Endodermal cell (in vitro differentiated cells): ENCODE data around the gene RRP8. TPM values are rescaled to one million over a fixed set of nuclear protein-coding genes. Genes with fewer than 3 reads are reported as not detected.

ENCODE experiments used
- DNase-seq: peaks from one replicate; pipeline ENCODE4 v3.0.0-alpha.2; 2017
- H3K27ac ChIP-seq: 2 replicates; pipeline ENCODE4 v1.5.1; 2013; ENCODE audit warnings: mild to moderate bottlenecking, low read depth, low read length, moderate library complexity
- H3K27me3 ChIP-seq: 2 replicates; pipeline ENCODE4 v1.6.1; 2013; ENCODE audit warnings: mild to moderate bottlenecking, low read length, moderate library complexity; ENCODE audit not compliant: insufficient read depth, control insufficient read depth, poor library complexity, severe bottlenecking
- H3K36me3 ChIP-seq: 2 replicates; pipeline ENCODE4 v1.7.0; 2013; ENCODE audit warnings: mild to moderate bottlenecking, low read length, moderate library complexity; ENCODE audit not compliant: control insufficient read depth, insufficient read depth
- H3K4me1 ChIP-seq: one replicate; pipeline ENCODE4 v1.7.0; 2013; ENCODE audit warnings: low read length; ENCODE audit not compliant: control insufficient read depth, insufficient read depth
- H3K4me3 ChIP-seq: 2 replicates; pipeline ENCODE4 v1.5.1; 2013; ENCODE audit warnings: mild to moderate bottlenecking, low read length, moderate library complexity
- H3K9ac ChIP-seq: 2 replicates; pipeline ENCODE4 v1.6.1; 2013; ENCODE audit warnings: mild to moderate bottlenecking, low read length, moderate library complexity; ENCODE audit not compliant: poor library complexity, severe bottlenecking; ENCODE audit errors: extremely low read depth
- H3K9me3 ChIP-seq: 2 replicates; pipeline ENCODE4 v1.6.1; 2013; ENCODE audit warnings: mild to moderate bottlenecking, low read length, moderate library complexity; ENCODE audit not compliant: control insufficient read depth
- H3K27ac Mint-ChIP-seq: 2 replicates; pipeline ENCODE4 v1.8.0; 2020; ENCODE audit warnings: mixed read lengths
- H3K27me3 Mint-ChIP-seq: 2 replicates; pipeline ENCODE4 v1.8.0; 2021; ENCODE audit warnings: mild to moderate bottlenecking, mixed read lengths; ENCODE audit not compliant: insufficient read depth
- H3K36me3 Mint-ChIP-seq: 2 replicates; pipeline ENCODE4 v1.8.0; 2020; ENCODE audit warnings: low read depth, mixed read lengths
- H3K4me1 Mint-ChIP-seq: 2 replicates; pipeline ENCODE4 v1.8.0; 2020; ENCODE audit warnings: mixed read lengths
- H3K4me3 Mint-ChIP-seq: 2 replicates; pipeline ENCODE4 v1.8.0; 2020; ENCODE audit warnings: mild to moderate bottlenecking, moderate library complexity, mixed read lengths
- H3K9me3 Mint-ChIP-seq: 2 replicates; pipeline ENCODE4 v1.8.0; 2020; ENCODE audit warnings: mild to moderate bottlenecking, mixed read lengths
- CTCF ChIP-seq: fragments of 200-600 bp; sonication (generic); conservative IDR thresholded peaks from 2 replicates; pipeline ENCODE4 v1.5.0; 2021; ENCODE audit warnings: antibody characterized with exemption, mild to moderate bottlenecking
- WGBS, 2 experiments: methylation state at CpG; one replicate each; pipeline versions ENCODE4 v1.1.5 to v1.1.7; 2013; ENCODE audit warnings: missing lambda C conversion rate in 2 of 2, mixed read lengths in 1 of 2; ENCODE audit not compliant: insufficient coverage in 1 of 2, insufficient read length in 1 of 2; 5-methylcytosine and 5-hydroxymethylcytosine counted together
- total RNA-seq, 2 donors: library from RNA; stranded (reverse); fragmentation: NEBNext Ultra II Directional in 1 of 2; extraction: Animal tissue kit (Norgen Biotek cat#: 25700) in 1 of 2; gene quantifications; 2 replicates in 1 of 2; 3 replicates in 1 of 2; pipeline ENCODE4 v1.2.1, GENCODE V29; 2021

Gene RRP8
- total RNA-seq, 2 donors from 2014 or later = 11.0 to 12.8 TPM

GRCh38 chr11:6646071-6646470 lies 42.7 kb upstream of the RRP8 start:
- WGBS, 2 experiments = 94 to 96% methylated on average over 12 of the region's 12 CpGs
- Mint-ChIP-seq H3K9me3 (no peaks in the 10 kb centered on the region), H3K27me3 (no peaks in the 10 kb centered on the region), H3K27ac (no peak overlapping the region), H3K36me3 (no peaks in the 10 kb centered on the region), H3K4me1 (no peaks in the 10 kb centered on the region), H3K4me3 (no peak overlapping the region)
- Histone ChIP-seq H3K4me3 (no peak overlapping the region), H3K9me3 (no peaks in the 10 kb centered on the region), H3K27me3 (no peaks in the 10 kb centered on the region), H3K36me3 (peaks cover 3% of the 10 kb centered on the region), H3K27ac (no peak overlapping the region), H3K9ac (no peak overlapping the region), H3K4me1 (no peaks in the 10 kb centered on the region)
- DNase-seq = peak; percentile 34
- TF ChIP-seq CTCF = no peak

GRCh38 chr11:6642957-6643356 lies 39.5 kb upstream of the RRP8 start:
- no peaks in the 10 kb centered on the region for H3K4me1 Mint-ChIP-seq
- H3K4me3 Mint-ChIP-seq = no peak overlapping the region
- Histone ChIP-seq H3K4me1 (no peaks in the 10 kb centered on the region), H3K27ac (no peak overlapping the region), H3K9me3 (no peaks in the 10 kb centered on the region), H3K27me3 (no peaks in the 10 kb centered on the region), H3K4me3 (no peak overlapping the region), H3K36me3 (peaks cover 15% of the 10 kb centered on the region), H3K9ac (no peak overlapping the region)
- 86 to 98% methylated on average over 5 to 7 of the region's 7 CpGs for WGBS, 2 experiments
- H3K27me3 Mint-ChIP-seq = no peaks in the 10 kb centered on the region
- TF ChIP-seq CTCF = no peak
- H3K36me3 Mint-ChIP-seq = no peaks in the 10 kb centered on the region
- H3K9me3 Mint-ChIP-seq = no peaks in the 10 kb centered on the region
- no peak overlapping the region for H3K27ac Mint-ChIP-seq
- no peak for DNase-seq

GRCh38 chr11:6640985-6641701 lies 37.7 kb upstream of the RRP8 start:
- no peak for TF ChIP-seq CTCF
- no peak overlapping the region for H3K27ac Mint-ChIP-seq
- H3K36me3 Mint-ChIP-seq = no peaks in the 10 kb centered on the region
- no peak for DNase-seq
- no peaks in the 10 kb centered on the region for H3K9me3 Mint-ChIP-seq
- H3K27me3 Mint-ChIP-seq = no peaks in the 10 kb centered on the region
- H3K27me3 ChIP-seq = no peaks in the 10 kb centered on the region
- no peak overlapping the region for H3K4me3 ChIP-seq
- H3K27ac ChIP-seq = no peak overlapping the region
- H3K4me3 Mint-ChIP-seq = no peak overlapping the region
- H3K9me3 ChIP-seq = no peaks in the 10 kb centered on the region
- peaks cover 19% of the 10 kb centered on the region for H3K36me3 ChIP-seq
- no peak overlapping the region for H3K9ac ChIP-seq
- H3K4me1 ChIP-seq = no peaks in the 10 kb centered on the region
- no peaks in the 10 kb centered on the region for H3K4me1 Mint-ChIP-seq
- whole genome bisulfite sequencing, 2 experiments = 95 to 98% methylated on average over 21 to 26 of the region's 26 CpGs
